ENCODE measurements around the gene ANK3. TPM values are rescaled to one million over a fixed set of nuclear protein-coding genes. Genes with fewer than 3 reads are reported as not detected.

ANK3 gene
- total RNA-seq, 4 donors from 2014 or later, result 86.3 to 224 (median 139) TPM

DNA sequence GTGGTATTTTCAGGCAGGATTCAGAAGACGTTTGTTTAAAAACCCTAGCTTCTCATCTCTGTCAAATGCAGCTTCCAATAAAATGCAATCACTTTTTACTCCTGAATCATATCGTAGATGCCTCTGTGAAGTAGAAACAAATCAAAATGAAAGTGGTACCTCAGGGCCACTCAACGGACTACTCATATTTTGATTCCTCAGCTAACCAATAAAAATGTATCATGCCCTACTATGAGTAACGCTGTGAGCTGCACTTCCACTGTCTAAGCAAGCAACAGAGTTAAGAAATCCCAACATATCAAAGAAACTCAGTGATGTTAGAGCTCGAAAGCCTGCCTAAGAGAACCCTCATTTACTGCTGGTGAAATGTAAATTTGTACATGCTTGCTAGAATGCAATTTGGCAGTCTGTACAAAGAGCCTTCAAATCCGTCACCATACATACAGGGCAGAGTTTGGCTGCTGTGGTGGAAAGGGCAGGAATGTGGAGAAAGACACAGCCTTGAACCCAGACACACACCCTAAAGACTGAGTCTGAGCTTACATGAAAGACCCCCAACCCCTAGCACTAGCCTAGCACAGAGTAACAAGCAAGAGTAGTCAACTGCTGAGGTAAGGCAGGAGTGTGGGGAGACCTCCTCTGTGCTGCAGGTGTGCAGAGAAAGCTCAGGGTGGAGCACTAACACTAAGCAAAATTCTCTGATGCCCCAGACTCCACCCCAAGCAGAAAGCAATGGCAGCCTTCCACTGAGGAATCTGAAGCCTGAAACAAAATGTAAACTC is 151.5 kb downstream of the ANK3 start:
- Histone ChIP-seq H3K27me3 (no peaks in the 10 kb centered on the region), H3K4me3 (peak overlapping the region in 1 of 4 donors; percentile 9), H3K27ac (peak overlapping the region; percentile 43 to 85 (median 58)), H3K9me3 (no peaks in the 10 kb centered on the region), H3K4me1 (peaks cover 0 to 38% (median 10%) of the 10 kb centered on the region in 4 donors), H3K36me3 (no peaks in the 10 kb centered on the region)
- TF ChIP-seq POLR2A (IDR thresholded peaks at IDR 0.05), result no peak
- TF ChIP-seq, protein P1, sequence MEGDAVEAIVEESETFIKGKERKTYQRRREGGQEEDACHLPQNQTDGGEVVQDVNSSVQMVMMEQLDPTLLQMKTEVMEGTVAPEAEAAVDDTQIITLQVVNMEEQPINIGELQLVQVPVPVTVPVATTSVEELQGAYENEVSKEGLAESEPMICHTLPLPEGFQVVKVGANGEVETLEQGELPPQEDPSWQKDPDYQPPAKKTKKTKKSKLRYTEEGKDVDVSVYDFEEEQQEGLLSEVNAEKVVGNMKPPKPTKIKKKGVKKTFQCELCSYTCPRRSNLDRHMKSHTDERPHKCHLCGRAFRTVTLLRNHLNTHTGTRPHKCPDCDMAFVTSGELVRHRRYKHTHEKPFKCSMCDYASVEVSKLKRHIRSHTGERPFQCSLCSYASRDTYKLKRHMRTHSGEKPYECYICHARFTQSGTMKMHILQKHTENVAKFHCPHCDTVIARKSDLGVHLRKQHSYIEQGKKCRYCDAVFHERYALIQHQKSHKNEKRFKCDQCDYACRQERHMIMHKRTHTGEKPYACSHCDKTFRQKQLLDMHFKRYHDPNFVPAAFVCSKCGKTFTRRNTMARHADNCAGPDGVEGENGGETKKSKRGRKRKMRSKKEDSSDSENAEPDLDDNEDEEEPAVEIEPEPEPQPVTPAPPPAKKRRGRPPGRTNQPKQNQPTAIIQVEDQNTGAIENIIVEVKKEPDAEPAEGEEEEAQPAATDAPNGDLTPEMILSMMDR (IDR thresholded peaks at IDR 0.05), result no peak
- TF ChIP-seq EP300 (IDR thresholded peaks at IDR 0.05), result no peak
- no peak for DNase-seq (ENCODE audit: low spot score in 2 of 2)
- 37 to 38% methylated on average over 6 of the region's 6 CpGs for WGBS, 2 donors

DNA sequence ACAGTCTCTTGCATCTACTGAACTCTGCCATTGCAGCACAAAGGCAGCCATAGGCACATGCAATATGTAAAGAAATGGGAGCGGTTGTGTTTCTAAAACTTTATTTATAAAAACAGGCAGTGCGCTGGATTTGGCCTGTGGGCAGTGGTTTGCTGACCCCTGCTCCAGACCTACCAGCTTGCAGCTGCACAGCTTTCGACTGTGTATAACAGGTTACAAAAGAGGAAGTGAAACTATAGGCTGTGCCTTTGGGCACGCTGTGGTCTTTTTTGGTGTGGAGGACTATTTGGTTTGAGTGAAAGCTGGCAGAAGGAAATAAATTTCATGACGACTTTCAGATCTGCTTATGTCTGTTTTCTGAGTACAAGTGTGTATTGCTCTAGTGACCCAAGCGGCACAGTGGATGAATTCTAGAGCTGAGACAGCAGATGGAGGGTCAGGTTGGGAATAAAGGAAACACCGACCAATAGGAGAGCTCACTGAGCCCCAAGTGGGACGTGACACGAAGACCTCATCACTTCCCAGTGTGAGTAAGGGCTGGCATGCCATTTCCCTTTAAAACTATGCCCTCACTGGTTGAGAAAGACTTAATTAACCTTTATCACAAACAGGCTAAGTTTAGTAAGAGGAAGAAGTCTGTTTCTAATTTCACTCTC is 152.7 kb downstream of the ANK3 start:
- H3K27me3 ChIP-seq, result no peaks in the 10 kb centered on the region
- H3K36me3 ChIP-seq, result no peaks in the 10 kb centered on the region
- peak overlapping the region in 3 of 4 donors; percentile 43 to 85 (median 67) for H3K27ac ChIP-seq
- TF ChIP-seq, protein P1 (IDR thresholded peaks at IDR 0.05), result no peak
- TF ChIP-seq POLR2A (IDR thresholded peaks at IDR 0.05) (peak in 1 of 2 donors; percentile 16), EP300 (IDR thresholded peaks at IDR 0.05) (peak in 1 of 2 donors; percentile 76)
- H3K4me3 ChIP-seq, result peak overlapping the region in 2 of 4 donors; percentile 0 to 4
- H3K4me1 ChIP-seq, result peaks cover 0 to 38% (median 10%) of the 10 kb centered on the region in 4 donors
- 37 to 42% methylated on average over 9 of the region's 9 CpGs for WGBS, 2 donors
- DNase-seq (ENCODE audit: low spot score in 2 of 2), result peak in 1 of 2 donors; percentile 19
- H3K9me3 ChIP-seq, result no peaks in the 10 kb centered on the region

DNA sequence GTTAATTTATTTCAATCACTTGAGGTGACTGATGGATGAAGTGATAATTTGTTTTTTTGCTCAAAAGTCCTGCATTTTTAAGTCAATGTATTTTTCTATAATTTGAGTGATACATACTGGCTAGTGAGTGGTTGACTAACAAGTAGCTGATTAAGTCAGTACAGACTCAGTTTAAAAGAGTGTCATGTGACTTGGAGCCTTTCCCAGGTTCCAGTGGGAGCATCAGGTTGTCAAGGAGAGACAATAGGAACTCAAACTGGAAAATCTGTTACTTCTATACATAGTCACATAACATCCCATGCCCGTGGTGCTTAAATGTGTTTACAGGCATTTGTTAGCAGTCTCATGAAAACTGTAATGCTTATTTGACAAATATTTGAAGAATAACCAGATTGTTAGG is 154.7 kb downstream of the ANK3 start:
- DNase-seq (ENCODE audit: low spot score in 2 of 2), result no peak
- H3K4me1 ChIP-seq, result peaks cover 0 to 44% (median 10%) of the 10 kb centered on the region in 4 donors
- H3K27ac ChIP-seq, result peak overlapping the region in 2 of 4 donors; percentile 2 to 45
- H3K36me3 ChIP-seq, result no peaks in the 10 kb centered on the region
- no peak overlapping the region for H3K4me3 ChIP-seq
- 38 to 39% methylated on average over 1 of the region's 1 CpG for WGBS, 2 donors
- TF ChIP-seq POLR2A (IDR thresholded peaks at IDR 0.05) (no peak), EP300 (IDR thresholded peaks at IDR 0.05) (no peak)
- TF ChIP-seq, protein P1 (IDR thresholded peaks at IDR 0.05), result no peak
- no peaks in the 10 kb centered on the region for H3K9me3 ChIP-seq
- H3K27me3 ChIP-seq, result no peaks in the 10 kb centered on the region

DNA sequence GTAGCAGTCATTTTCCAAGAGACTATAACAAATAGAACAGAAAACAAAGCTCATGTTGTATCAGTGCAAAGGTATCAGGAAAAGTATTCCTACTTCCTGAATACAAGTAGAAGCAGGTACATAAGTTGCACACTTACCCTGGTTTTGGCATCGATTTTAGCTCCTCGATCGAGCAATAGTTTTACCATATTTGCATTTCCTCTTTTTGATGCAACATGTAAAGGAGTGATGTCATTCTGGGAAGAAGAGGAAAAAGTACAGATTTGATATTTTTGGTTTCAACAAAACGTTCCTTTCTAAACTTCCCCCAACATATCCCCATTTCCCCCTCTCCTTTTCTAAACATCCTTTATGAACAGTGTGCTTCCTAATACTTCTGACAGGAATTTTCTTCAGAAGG is 155.1 kb downstream of the ANK3 start:
- H3K4me1 ChIP-seq, result peaks cover 0 to 43% (median 10%) of the 10 kb centered on the region in 4 donors
- TF ChIP-seq, protein P1 (IDR thresholded peaks at IDR 0.05), result no peak
- TF ChIP-seq POLR2A (IDR thresholded peaks at IDR 0.05) (no peak), EP300 (IDR thresholded peaks at IDR 0.05) (no peak)
- H3K27me3 ChIP-seq, result no peaks in the 10 kb centered on the region
- H3K4me3 ChIP-seq, result no peak overlapping the region
- 62 to 64% methylated on average over 4 of the region's 4 CpGs for WGBS, 2 donors
- H3K9me3 ChIP-seq, result no peaks in the 10 kb centered on the region
- no peaks in the 10 kb centered on the region for H3K36me3 ChIP-seq
- no peak for DNase-seq (ENCODE audit: low spot score in 2 of 2)
- peak overlapping the region in 2 of 4 donors; percentile 2 to 45 for H3K27ac ChIP-seq

DNA sequence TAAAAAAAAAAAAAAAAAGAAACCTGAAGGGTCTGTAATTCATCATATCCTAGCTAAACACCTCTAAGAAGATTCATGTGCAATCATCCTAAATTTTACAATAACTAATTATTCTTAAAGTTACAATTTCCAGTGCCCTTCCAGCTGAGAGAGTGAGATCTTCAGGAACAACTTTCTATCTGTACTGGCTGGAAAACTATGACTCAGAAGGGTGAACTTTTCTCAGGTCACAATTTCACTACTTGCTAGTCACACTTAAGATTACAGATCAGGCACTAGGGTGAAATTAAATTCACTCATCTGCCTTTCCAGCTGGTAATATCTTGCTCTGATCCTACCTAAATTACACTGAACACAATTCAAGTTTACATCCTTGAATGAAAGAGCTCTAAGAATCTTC is 158.8 kb downstream of the ANK3 start:
- Histone ChIP-seq H3K4me1 (peaks cover 0 to 13% (median under 1%) of the 10 kb centered on the region in 4 donors), H3K4me3 (no peak overlapping the region), H3K9me3 (no peaks in the 10 kb centered on the region), H3K27me3 (no peaks in the 10 kb centered on the region), H3K27ac (peak overlapping the region in 2 of 4 donors; percentile 41 to 45), H3K36me3 (no peaks in the 10 kb centered on the region)
- TF ChIP-seq EP300 (IDR thresholded peaks at IDR 0.05), result no peak
- TF ChIP-seq POLR2A (IDR thresholded peaks at IDR 0.05), result no peak
- DNase-seq (ENCODE audit: low spot score in 2 of 2), result no peak

All from tibial nerve (tissue), 4 donors.